Bronchial epithelial cell (primary cell): Measurements from ENCODE around the gene EWSR1. TPM values are rescaled to one million over a fixed set of nuclear protein-coding genes. Genes with fewer than 3 reads are reported as not detected.

Experiments
- DNase-seq: peaks from one replicate; pipeline ENCODE4 v3.0.0-alpha.2; 2010; ENCODE audit warnings: low read depth
- FAIRE-seq: peaks from 2 replicates; lab custom pipeline; 2011; peaks lifted over from hg19 to GRCh38; lab: Jason Lieb, UNC
- H3K27me3 ChIP-seq: 2 replicates; pipeline ENCODE4 v1.5.1; 2011; ENCODE audit warnings: low read length; ENCODE audit not compliant: control insufficient read depth, insufficient read depth
- H3K36me3 ChIP-seq: 2 replicates; pipeline ENCODE4 v1.5.1; 2011; ENCODE audit warnings: low read length; ENCODE audit not compliant: control insufficient read depth, insufficient read depth
- H3K4me3 ChIP-seq: 2 replicates; pipeline ENCODE4 v1.5.1; 2011; ENCODE audit warnings: mild to moderate bottlenecking, low read depth, low read length, control low read depth
- total RNA-seq: library from RNA; depleted of rRNA; stranded (reverse); fragments of >200 nt; gene quantifications from 2 replicates; pipeline ENCODE4 v1.2.1, GENCODE V29; 2014
- TF ChIP-seq, protein P1 (sequence below): IDR thresholded peaks from 2 replicates; pipeline ENCODE4 v1.5.1; 2011; ENCODE audit warnings: mild to moderate bottlenecking, moderate library complexity, low read length, control low read depth, inconsistent platforms; ENCODE audit not compliant: insufficient read depth, severe bottlenecking

The EWSR1 gene
- total RNA-seq, 1 donor from 2014 or later = 87.1 TPM

DNA sequence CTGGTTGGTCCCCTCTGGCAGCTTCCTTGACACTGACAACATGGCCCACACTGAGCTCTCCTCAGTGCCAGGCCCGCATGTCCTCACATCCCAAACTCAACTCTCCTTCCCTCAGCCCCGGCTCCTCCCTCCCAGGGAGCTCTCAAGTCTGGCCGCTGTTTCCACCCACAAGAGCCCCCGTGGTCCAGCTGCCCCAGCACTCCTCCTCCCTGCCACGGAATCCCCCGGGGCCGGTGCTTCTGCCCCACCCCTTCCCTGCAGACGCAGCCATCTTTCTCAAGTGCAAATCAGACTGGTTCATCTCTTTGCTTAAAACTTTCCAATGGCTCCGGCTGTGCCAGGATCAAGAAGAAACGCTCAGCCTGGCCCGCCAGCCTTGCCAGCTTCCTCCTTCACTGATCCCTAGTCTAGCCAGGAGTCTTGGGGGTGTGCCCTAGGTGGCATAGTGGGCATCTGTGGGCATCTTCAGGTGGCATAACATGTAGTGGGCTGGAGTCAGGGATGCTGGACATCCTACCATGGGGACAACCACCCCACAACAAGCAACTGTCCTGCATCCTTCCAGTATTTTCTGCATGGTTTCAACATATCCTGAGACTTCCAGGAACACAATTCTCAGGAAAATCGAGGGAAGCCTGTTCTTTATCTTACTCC, 69.7 kb downstream of the EWSR1 start:
- FAIRE-seq = no peak
- TF ChIP-seq, protein P1, sequence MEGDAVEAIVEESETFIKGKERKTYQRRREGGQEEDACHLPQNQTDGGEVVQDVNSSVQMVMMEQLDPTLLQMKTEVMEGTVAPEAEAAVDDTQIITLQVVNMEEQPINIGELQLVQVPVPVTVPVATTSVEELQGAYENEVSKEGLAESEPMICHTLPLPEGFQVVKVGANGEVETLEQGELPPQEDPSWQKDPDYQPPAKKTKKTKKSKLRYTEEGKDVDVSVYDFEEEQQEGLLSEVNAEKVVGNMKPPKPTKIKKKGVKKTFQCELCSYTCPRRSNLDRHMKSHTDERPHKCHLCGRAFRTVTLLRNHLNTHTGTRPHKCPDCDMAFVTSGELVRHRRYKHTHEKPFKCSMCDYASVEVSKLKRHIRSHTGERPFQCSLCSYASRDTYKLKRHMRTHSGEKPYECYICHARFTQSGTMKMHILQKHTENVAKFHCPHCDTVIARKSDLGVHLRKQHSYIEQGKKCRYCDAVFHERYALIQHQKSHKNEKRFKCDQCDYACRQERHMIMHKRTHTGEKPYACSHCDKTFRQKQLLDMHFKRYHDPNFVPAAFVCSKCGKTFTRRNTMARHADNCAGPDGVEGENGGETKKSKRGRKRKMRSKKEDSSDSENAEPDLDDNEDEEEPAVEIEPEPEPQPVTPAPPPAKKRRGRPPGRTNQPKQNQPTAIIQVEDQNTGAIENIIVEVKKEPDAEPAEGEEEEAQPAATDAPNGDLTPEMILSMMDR = no peak
- H3K27me3 ChIP-seq = no peaks in the 10 kb centered on the region

DNA sequence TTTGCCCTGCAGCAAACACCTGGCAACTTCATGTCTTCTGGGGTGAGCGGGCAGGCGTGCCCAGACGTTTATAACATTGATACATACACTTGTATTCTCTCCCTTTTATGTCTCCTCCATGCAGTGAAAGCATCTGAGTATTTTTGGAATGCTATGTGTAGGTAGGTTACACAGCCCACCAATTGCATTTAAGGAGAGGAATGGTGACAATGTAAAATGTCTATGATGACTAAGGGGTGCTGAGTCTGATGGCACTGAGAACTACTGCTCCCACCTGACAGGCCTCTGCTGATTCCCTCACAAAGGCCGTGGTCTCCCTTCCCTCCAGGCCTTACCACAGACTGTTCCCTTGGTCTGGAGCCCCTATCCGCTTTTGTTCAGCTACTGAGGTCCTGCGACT, 70.3 kb downstream of the EWSR1 start:
- FAIRE-seq = no peak
- peaks cover 20% of the 10 kb centered on the region for H3K36me3 ChIP-seq

More for the DNA sequence above, 69.7 kb downstream of the EWSR1 start:
- Histone ChIP-seq H3K4me3 (no peak overlapping the region), H3K36me3 (peaks cover 20% of the 10 kb centered on the region)
- DNase-seq = no peak

DNA sequence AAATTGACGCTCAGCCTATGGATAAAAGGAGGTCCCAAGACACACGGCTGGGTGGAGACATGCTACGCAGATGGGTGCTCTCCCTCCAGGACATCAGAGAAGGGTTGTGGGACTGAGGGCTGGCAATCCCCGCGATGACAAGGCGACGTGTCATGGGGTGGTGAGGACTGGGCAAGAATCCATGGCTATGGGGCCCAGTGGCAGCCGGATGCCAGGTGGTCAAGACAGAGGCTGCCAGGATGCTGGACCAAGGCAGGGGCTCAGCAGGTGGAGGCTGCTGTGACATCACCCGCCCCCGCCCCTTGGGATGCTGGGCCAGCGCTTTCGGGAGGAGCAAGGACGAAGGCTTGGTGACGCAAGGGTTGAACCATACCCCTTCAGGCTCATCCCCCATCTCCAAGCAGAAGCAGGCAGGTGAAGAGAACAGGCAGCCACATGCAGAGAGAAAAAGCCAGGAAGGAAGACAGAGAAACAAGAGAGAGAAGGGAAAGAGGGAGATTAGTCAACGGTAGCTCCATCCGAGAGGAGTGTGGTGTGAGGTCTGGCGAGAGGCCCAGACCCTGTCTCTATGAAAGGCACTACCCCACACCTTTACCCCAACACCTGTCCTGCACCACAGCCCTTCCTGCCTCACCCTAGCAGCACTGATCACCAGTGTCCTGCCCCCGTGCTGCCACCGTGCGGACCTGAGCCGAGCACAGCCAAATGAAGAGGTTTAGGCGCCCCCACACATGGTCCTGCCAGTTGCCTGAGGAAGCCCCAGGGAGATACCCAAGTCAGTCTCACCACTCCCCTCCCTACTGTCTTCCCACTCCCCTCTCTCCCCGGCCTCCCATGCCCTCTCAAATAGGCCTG, 71.5 kb downstream of the EWSR1 start:
- FAIRE-seq = no peak
- H3K27me3 ChIP-seq = no peaks in the 10 kb centered on the region

More for the DNA sequence above, 70.3 kb downstream of the EWSR1 start:
- DNase-seq = no peak
- TF ChIP-seq, protein P1 = no peak
- no peaks in the 10 kb centered on the region for H3K27me3 ChIP-seq
- no peak overlapping the region for H3K4me3 ChIP-seq

DNA sequence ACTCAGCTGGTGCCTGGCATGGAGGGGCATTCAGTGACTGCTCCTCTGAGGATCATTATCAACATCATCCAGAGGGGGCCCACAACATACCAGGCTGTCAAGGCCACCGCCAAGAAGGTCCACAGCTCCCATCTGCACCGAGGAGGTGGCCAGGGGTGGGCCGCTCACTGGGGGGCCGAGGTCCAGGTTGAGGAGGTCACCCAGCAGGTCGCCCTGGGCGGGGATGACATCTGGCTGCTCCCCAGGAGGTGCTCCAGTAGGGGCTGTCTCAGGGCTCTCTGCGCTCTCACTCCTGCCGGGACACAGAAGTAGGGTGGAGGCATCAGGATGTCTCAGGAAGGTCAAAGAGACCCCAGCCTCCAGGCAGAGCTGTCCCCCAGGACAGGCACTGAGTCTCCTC, 72.5 kb downstream of the EWSR1 start:
- TF ChIP-seq, protein P1 = no peak
- FAIRE-seq = no peak
- DNase-seq = no peak
- Histone ChIP-seq H3K36me3 (peaks cover 18% of the 10 kb centered on the region), H3K4me3 (no peak overlapping the region), H3K27me3 (no peaks in the 10 kb centered on the region)

More for the DNA sequence above, 71.5 kb downstream of the EWSR1 start:
- TF ChIP-seq, protein P1 = peak; percentile 12
- peak; percentile 79 for DNase-seq
- peaks cover 18% of the 10 kb centered on the region for H3K36me3 ChIP-seq
- H3K4me3 ChIP-seq = no peak overlapping the region

DNA sequence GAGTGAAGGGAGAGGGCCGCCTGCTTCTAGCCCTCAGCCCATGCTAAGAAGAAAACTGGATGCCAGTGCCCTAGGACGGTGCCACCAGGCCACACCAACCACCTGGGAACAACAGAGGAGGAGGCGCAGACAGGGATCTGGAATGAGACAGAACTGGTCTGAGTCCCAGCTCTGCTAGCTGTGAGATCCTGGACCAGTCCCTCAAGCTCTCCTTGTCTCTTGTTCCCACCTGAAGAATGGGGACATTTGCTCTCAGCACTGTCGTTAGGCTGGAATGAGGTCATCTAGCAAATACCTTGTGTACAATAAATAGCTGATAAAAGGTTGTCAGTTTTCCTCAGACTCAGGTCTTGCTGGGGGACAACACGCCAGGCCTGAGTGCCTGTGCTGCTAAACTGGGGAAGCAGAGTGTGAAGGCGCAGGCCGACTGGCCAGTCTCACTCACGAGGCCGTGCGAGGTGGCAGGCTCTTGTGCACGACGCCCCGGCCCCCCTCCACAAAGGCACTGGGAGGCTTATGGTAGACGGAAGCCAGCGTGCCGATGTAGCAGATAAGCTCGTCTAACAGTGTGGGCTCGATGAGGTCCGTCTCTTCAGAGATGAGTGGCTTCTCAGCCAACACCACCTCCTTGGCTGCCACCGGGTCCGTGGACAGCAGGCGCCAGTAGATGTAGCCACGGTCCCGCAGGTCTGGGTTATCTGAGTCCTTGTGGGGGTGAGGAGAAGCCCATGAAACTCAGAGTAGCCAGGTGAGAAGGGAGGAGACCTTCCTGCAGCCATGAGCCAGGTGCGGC, 73.2 kb downstream of the EWSR1 start:
- H3K27me3 ChIP-seq = no peaks in the 10 kb centered on the region
- FAIRE-seq = no peak
- no peak for DNase-seq
- no peak overlapping the region for H3K4me3 ChIP-seq
- H3K36me3 ChIP-seq = peaks cover 20% of the 10 kb centered on the region
- TF ChIP-seq, protein P1 = no peak
